GM12878 (cell line): ENCODE measurements around the gene OR6B1. TPM values are rescaled to one million over a fixed set of nuclear protein-coding genes. Genes with fewer than 3 reads are reported as not detected.

ENCODE experiments used
- IKZF1 ChIP-seq: fragments of 450-650 bp; conservative IDR thresholded peaks from 2 replicates; pipeline ENCODE4 v1.6.1; 2017; ENCODE audit warnings: antibody characterized with exemption, mild to moderate bottlenecking
- MTA3 ChIP-seq: IDR thresholded peaks from 2 replicates; pipeline ENCODE4 v1.6.1; 2012; ENCODE audit warnings: low read length, inconsistent platforms, borderline replicate concordance
- NFIC ChIP-seq: IDR thresholded peaks from 2 replicates; pipeline ENCODE4 v1.6.1; 2012; ENCODE audit warnings: low read depth, mild to moderate bottlenecking, inconsistent platforms, low read length, moderate library complexity
- NR2C2 ChIP-seq: IDR thresholded peaks from 2 replicates; pipeline ENCODE4 v1.6.1; 2011; ENCODE audit warnings: borderline replicate concordance, low read depth; ENCODE audit not compliant: control insufficient read depth, insufficient read length
- PML ChIP-seq: IDR thresholded peaks from 2 replicates; pipeline ENCODE4 v1.6.1; 2012; ENCODE audit warnings: low read length, inconsistent platforms
- REST ChIP-seq: IDR thresholded peaks from 2 replicates; pipeline ENCODE4 v1.6.1; 2012; ENCODE audit warnings: mild to moderate bottlenecking, low read depth, low read length
- TBL1XR1 ChIP-seq: IDR thresholded peaks from 2 replicates; pipeline ENCODE4 v1.6.1; 2012; ENCODE audit warnings: low read depth, low read length, improper control_type of control experiment
- polyA plus RNA-seq, 11 experiments: library from polyadenylated mRNA; depleted of rRNA in 4 of 11; unstranded in 6 of 11; stranded (reverse) in 5 of 11; fragments of >200 nt; fragmentation: Nextera tagmentation in 4 of 11; fragmentation: Illumina TruSeq in 1 of 11; extraction: Ambion mirVana in 4 of 11; extraction: Trizol in 1 of 11; gene quantifications; 1 replicate in 1 of 11; 2 replicates in 10 of 11; pipeline versions ENCODE4 v1.2.1 to v1.2.3, GENCODE V29; 2011 to 2016; ENCODE audit warnings: inconsistent platforms in 2 of 11, missing spikeins in 2 of 11, low read depth in 1 of 11
- total RNA-seq, 4 experiments: library from RNA; depleted of rRNA in 3 of 4; stranded (reverse); fragments of >200 nt in 3 of 4; fragmentation: Illumina TruSeq in 1 of 4; extraction: Trizol in 1 of 4; gene quantifications; 2 replicates each; pipeline versions ENCODE4 v1.2.1 to v1.2.3, GENCODE V29; 2013 to 2021
- TF ChIP-seq, protein P1 (sequence below): IDR thresholded peaks from 2 replicates; pipeline ENCODE4 v1.6.1; 2011; ENCODE audit warnings: borderline replicate concordance, low read depth, mild to moderate bottlenecking, moderate library complexity, mixed read lengths, low read length; ENCODE audit not compliant: insufficient read depth; ENCODE audit errors: extremely low read length
- TF ChIP-seq, protein P2 (sequence below): fragments of 450-650 bp; formaldehyde crosslinking; IDR thresholded peaks from 2 replicates; pipeline ENCODE4 v1.5.0; 2022; ENCODE audit warnings: mild to moderate bottlenecking, missing genetic modification characterization
- TF ChIP-seq, protein P3 (sequence below): IDR thresholded peaks from 2 replicates; pipeline ENCODE4 v1.6.1; 2012; ENCODE audit warnings: improper control_type of control experiment, low read depth, low read length; ENCODE audit not compliant: insufficient replicate concordance
- TF ChIP-seq, protein P4 (sequence below): fragments of 450-650 bp; IDR thresholded peaks from 2 replicates; pipeline ENCODE4 v1.6.1; 2017; ENCODE audit warnings: mild to moderate bottlenecking

Gene OR6B1
- total and polyA plus RNA-seq, 10 of the 15 experiments (the other 5 are each of a cell fraction or from before 2014, with no cell fraction given): not detected

DNA sequence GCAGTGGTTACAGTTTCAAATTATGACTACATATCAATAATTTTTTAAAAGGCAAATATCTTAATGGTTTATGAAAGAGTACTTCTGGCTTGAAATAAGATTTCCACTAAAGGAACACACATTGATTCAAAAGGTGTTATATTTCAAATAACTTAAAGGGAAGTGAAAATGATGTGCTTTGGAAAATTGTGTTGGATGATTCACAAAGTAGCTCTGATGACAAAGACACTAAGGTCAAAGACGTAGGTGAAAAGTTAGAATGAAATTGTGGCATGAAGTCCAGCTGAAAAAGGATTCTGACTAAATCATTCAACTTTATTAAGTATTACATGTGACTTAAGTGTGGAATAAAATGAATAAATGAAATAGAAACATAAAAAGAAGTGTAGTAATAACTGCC is 27.9 kb downstream of the OR6B1 start (continued):
- no peak for TF ChIP-seq PML
- TF ChIP-seq, protein P1, sequence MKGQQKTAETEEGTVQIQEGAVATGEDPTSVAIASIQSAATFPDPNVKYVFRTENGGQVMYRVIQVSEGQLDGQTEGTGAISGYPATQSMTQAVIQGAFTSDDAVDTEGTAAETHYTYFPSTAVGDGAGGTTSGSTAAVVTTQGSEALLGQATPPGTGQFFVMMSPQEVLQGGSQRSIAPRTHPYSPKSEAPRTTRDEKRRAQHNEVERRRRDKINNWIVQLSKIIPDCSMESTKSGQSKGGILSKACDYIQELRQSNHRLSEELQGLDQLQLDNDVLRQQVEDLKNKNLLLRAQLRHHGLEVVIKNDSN: no peak
- 0 out of 2 replicates have a peak, but pooled peaks have one; percentile 29 for TF ChIP-seq IKZF1
- no peak for TF ChIP-seq NR2C2
- no peak for TF ChIP-seq REST
- TF ChIP-seq, protein P2, sequence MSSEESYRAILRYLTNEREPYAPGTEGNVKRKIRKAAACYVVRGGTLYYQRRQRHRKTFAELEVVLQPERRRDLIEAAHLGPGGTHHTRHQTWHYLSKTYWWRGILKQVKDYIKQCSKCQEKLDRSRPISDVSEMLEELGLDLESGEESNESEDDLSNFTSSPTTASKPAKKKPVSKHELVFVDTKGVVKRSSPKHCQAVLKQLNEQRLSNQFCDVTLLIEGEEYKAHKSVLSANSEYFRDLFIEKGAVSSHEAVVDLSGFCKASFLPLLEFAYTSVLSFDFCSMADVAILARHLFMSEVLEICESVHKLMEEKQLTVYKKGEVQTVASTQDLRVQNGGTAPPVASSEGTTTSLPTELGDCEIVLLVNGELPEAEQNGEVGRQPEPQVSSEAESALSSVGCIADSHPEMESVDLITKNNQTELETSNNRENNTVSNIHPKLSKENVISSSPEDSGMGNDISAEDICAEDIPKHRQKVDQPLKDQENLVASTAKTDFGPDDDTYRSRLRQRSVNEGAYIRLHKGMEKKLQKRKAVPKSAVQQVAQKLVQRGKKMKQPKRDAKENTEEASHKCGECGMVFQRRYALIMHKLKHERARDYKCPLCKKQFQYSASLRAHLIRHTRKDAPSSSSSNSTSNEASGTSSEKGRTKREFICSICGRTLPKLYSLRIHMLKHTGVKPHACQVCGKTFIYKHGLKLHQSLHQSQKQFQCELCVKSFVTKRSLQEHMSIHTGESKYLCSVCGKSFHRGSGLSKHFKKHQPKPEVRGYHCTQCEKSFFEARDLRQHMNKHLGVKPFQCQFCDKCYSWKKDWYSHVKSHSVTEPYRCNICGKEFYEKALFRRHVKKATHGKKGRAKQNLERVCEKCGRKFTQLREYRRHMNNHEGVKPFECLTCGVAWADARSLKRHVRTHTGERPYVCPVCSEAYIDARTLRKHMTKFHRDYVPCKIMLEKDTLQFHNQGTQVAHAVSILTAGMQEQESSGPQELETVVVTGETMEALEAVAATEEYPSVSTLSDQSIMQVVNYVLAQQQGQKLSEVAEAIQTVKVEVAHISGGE (CRISPR knock-in tag): no peak
- TF ChIP-seq NFIC: no peak
- TF ChIP-seq TBL1XR1: no peak
- TF ChIP-seq, protein P3, sequence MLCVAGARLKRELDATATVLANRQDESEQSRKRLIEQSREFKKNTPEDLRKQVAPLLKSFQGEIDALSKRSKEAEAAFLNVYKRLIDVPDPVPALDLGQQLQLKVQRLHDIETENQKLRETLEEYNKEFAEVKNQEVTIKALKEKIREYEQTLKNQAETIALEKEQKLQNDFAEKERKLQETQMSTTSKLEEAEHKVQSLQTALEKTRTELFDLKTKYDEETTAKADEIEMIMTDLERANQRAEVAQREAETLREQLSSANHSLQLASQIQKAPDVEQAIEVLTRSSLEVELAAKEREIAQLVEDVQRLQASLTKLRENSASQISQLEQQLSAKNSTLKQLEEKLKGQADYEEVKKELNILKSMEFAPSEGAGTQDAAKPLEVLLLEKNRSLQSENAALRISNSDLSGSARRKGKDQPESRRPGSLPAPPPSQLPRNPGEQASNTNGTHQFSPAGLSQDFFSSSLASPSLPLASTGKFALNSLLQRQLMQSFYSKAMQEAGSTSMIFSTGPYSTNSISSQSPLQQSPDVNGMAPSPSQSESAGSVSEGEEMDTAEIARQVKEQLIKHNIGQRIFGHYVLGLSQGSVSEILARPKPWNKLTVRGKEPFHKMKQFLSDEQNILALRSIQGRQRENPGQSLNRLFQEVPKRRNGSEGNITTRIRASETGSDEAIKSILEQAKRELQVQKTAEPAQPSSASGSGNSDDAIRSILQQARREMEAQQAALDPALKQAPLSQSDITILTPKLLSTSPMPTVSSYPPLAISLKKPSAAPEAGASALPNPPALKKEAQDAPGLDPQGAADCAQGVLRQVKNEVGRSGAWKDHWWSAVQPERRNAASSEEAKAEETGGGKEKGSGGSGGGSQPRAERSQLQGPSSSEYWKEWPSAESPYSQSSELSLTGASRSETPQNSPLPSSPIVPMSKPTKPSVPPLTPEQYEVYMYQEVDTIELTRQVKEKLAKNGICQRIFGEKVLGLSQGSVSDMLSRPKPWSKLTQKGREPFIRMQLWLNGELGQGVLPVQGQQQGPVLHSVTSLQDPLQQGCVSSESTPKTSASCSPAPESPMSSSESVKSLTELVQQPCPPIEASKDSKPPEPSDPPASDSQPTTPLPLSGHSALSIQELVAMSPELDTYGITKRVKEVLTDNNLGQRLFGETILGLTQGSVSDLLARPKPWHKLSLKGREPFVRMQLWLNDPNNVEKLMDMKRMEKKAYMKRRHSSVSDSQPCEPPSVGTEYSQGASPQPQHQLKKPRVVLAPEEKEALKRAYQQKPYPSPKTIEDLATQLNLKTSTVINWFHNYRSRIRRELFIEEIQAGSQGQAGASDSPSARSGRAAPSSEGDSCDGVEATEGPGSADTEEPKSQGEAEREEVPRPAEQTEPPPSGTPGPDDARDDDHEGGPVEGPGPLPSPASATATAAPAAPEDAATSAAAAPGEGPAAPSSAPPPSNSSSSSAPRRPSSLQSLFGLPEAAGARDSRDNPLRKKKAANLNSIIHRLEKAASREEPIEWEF: no peak
- TF ChIP-seq MTA3: no peak
- TF ChIP-seq, protein P4, sequence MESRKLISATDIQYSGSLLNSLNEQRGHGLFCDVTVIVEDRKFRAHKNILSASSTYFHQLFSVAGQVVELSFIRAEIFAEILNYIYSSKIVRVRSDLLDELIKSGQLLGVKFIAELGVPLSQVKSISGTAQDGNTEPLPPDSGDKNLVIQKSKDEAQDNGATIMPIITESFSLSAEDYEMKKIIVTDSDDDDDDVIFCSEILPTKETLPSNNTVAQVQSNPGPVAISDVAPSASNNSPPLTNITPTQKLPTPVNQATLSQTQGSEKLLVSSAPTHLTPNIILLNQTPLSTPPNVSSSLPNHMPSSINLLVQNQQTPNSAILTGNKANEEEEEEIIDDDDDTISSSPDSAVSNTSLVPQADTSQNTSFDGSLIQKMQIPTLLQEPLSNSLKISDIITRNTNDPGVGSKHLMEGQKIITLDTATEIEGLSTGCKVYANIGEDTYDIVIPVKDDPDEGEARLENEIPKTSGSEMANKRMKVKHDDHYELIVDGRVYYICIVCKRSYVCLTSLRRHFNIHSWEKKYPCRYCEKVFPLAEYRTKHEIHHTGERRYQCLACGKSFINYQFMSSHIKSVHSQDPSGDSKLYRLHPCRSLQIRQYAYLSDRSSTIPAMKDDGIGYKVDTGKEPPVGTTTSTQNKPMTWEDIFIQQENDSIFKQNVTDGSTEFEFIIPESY: no peak
